Naive thymus-derived CD8-positive, alpha-beta T cell (primary cell): ENCODE data around the gene ANKZF1. TPM values are rescaled to one million over a fixed set of nuclear protein-coding genes. Genes with fewer than 3 reads are reported as not detected.

Experiments
- ATAC-seq, 2 donors: fragments of 150-1000 bp; cut with Tn5 transposase in 1 of 2; sonication (Bioruptor Pico), chemical (Tn5 transposase) in 1 of 2; 1 replicate in 1 of 2; 2 replicates in 1 of 2; pipeline ENCODE4 v1.10.0; 2021; ENCODE audit warnings: mild to moderate bottlenecking in 2 of 2, moderate library complexity in 2 of 2
- POLR2A ChIA-PET: fragments of 350-600 bp; sonication (Branson Sonifier 250); formaldehyde crosslinking; loops from one replicate; lab custom pipeline; 2021; ENCODE audit warnings: antibody characterized with exemption; lab: Charles Lee
- DNase-seq, 10 donors: peaks; one replicate each; pipeline versions ENCODE4 v3.0.0 to v3.0.0-alpha.2; 2020 to 2022
- H3K27ac Mint-ChIP-seq, 10 donors: one replicate each; pipeline ENCODE4 v1.8.0; 2020 to 2022; ENCODE audit warnings: mild to moderate bottlenecking in 10 of 10, mixed read lengths in 10 of 10, moderate library complexity in 4 of 10, inconsistent platforms in 1 of 10
- H3K27me3 Mint-ChIP-seq, 5 donors: one replicate each; pipeline ENCODE4 v1.8.0; 2021 to 2022; ENCODE audit warnings: mixed read lengths in 5 of 5
- H3K36me3 Mint-ChIP-seq, 3 donors: one replicate each; pipeline ENCODE4 v1.8.0; 2020 to 2022; ENCODE audit warnings: mixed read lengths in 3 of 3, mild to moderate bottlenecking in 2 of 3, inconsistent platforms in 1 of 3
- H3K4me1 Mint-ChIP-seq, 4 donors: one replicate each; pipeline ENCODE4 v1.8.0; 2021 to 2022; ENCODE audit warnings: mixed read lengths in 4 of 4
- H3K4me3 Mint-ChIP-seq, 10 donors: one replicate each; pipeline ENCODE4 v1.8.0; 2020 to 2022; ENCODE audit warnings: mild to moderate bottlenecking in 10 of 10, mixed read lengths in 10 of 10, moderate library complexity in 6 of 10, inconsistent platforms in 1 of 10
- H3K9me3 Mint-ChIP-seq, 9 donors: one replicate each; pipeline ENCODE4 v1.8.0; 2020 to 2022; ENCODE audit warnings: mixed read lengths in 9 of 9, mild to moderate bottlenecking in 3 of 9, inconsistent platforms in 1 of 9, moderate library complexity in 1 of 9
- polyA plus RNA-seq, 3 donors: library from polyadenylated mRNA; unstranded; fragments of 300-500 nt; fragmentation: Illumina TruSeq; gene quantifications; one replicate each; pipeline ENCODE4 v1.2.3, GENCODE V29; 2021
- total RNA-seq, 8 experiments: library from RNA in 2 of 8; stranded (reverse) in 2 of 8; gene quantifications; one replicate each; pipeline ENCODE4 v1.2.3 and lab custom pipeline; 2021 to 2026

Gene ANKZF1
- total and polyA plus RNA-seq, 5 experiments from 2014 or later = 23.8 to 278 (median 46.2) TPM

GRCh38 chr2:219234331-219234730, 4.7 kb downstream of the ANKZF1 start:
- no peak for DNase-seq
- H3K36me3 Mint-ChIP-seq = peaks cover 0 to 72% (median 31%) of the 10 kb centered on the region in 3 donors

GRCh38 chr2:219243291-219243761, 13.7 kb downstream of the ANKZF1 start:
- peaks cover 0 to 9% (median 4%) of the 10 kb centered on the region in 3 donors for H3K36me3 Mint-ChIP-seq
- DNase-seq (no peak), ATAC-seq (no peak)
- peaks cover 13 to 52% (median 50%) of the 10 kb centered on the region in 4 donors for H3K4me1 Mint-ChIP-seq
- peak overlapping the region; percentile 37 to 99 (median 74) for H3K27ac Mint-ChIP-seq
- no peaks in the 10 kb centered on the region for H3K27me3 Mint-ChIP-seq
- POLR2A ChIA-PET = interaction anchor here (15.9 to 20.8 kb wide), 2 partner anchors 6 to 8 kb away, joined by 591 read pairs; partner anchors contain the start of genes ANKZF1, ATG9A, GLB1L and STK16
- H3K4me3 Mint-ChIP-seq = peak overlapping the region in 9 of 10 donors; percentile 46 to 77 (median 63)
- H3K9me3 Mint-ChIP-seq = no peaks in the 10 kb centered on the region

More at GRCh38 chr2:219234331-219234730, 4.7 kb downstream of the ANKZF1 start:
- H3K27me3 Mint-ChIP-seq = no peaks in the 10 kb centered on the region
- no peak for ATAC-seq
- H3K4me1 Mint-ChIP-seq = peaks cover 21 to 47% (median 35%) of the 10 kb centered on the region in 4 donors
- H3K4me3 Mint-ChIP-seq = peak overlapping the region in 1 of 10 donors; percentile 26
- peak overlapping the region in 2 of 10 donors; percentile 37 to 44 for H3K27ac Mint-ChIP-seq
- H3K9me3 Mint-ChIP-seq = no peaks in the 10 kb centered on the region
- POLR2A ChIA-PET = interaction anchor here (0.6 to 20.8 kb wide), 3 partner anchors 15 to 58 kb away, joined by 4 to 591 read pairs (median 6); partner anchors contain the start of genes CNPPD1, GLB1L, STK16 and TUBA4A

DNA sequence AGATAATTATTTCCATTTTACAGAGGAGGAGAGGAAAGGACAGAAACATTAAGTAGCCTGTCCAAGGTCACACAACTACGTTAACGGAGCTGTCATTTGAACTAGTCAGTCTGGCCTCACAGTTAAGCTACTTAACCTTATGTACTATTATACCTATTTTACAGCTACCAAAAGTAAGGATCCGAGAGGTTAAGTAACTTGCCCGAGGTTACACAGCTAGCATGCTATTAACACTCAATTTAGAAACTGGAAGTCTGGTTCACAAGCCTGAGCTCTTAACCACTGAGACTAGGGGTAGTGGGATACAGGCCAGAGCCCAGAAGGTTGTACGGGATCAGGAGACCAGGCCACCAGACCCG, 15.2 kb downstream of the ANKZF1 start:
- Mint-ChIP-seq H3K4me1 (peaks cover 15 to 64% (median 64%) of the 10 kb centered on the region in 4 donors), H3K36me3 (peaks cover 0 to 17% (median 14%) of the 10 kb centered on the region in 3 donors), H3K4me3 (peak overlapping the region; percentile 84 to 100 (median 96)), H3K27me3 (no peaks in the 10 kb centered on the region), H3K27ac (peak overlapping the region; percentile 94 to 99 (median 98)), H3K9me3 (no peaks in the 10 kb centered on the region)
- POLR2A ChIA-PET = interaction anchor here (0.6 to 20.8 kb wide), 18 partner anchors 4 to 85 kb away, joined by 3 to 591 read pairs (median 6); partner anchors contain the start of genes ABCB6, ANKZF1, ATG9A and CNPPD1
- ATAC-seq = no peak
- DNase-seq = no peak

DNA sequence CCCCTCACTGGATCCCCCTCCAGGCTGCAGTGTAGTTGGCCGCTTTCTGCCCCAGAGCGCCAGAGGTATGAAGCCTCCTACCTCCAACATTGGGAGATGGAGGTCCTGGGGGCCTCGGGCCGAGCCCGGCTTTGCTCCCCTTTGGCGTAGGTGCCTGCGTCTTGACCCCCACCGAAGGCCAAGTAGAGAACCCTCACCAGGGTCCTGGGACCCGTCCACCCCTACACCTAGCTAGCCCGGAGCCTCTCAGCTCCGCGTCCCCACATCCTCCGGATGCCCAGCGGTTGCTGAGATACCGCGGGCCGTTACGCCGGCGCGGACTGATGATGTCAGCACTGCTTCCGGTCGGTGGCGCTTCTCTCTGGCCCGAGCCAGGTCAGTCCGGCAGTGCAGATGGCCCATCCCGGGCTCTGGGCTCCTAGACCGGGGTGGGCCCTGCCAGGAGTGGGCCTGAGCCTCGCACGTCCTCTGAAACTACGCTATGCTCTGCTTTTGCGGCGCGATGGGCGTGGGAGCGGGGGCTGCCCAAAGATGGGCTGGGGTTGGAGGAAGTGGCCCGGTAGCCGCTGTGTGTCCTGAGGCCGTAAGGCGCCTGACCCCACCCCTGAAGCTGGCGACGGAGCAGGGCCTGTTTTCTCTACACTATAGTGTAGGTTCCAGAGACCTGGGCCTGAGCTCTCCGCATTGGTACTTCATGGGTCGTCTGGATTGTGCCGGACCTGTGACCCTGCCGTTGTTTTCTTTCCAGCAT, 15.7 kb downstream of the ANKZF1 start, which contains the start of the genes GLB1L and STK16:
GLB1L (minus strand) TSS at position 297 of the 751 bp plus-strand sequence. CDS start 1,871 bp downstream, outside the sequence.
STK16 (plus strand) TSS at position 332 of the 751 bp plus-strand sequence. CDS start 521 bp downstream, outside the sequence.
- Mint-ChIP-seq H3K27ac (peak within 1 kb of the TSS; percentile 94 to 99 (median 98)), H3K36me3 (peaks cover 0 to 23% (median 19%) of the 10 kb centered on the region in 3 donors), H3K27me3 (no peaks in the 10 kb centered on the region), H3K4me1 (peaks cover 19 to 70% (median 69%) of the 10 kb centered on the region in 4 donors), H3K9me3 (no peaks in the 10 kb centered on the region), H3K4me3 (peak within 1 kb of the TSS; percentile 84 to 100 (median 96))
- DNase-seq = peak; percentile 70 to 92 (median 85)
- ATAC-seq = peak; percentile 61 to 62
- POLR2A ChIA-PET = interaction anchor here (0.6 to 20.8 kb wide), 20 partner anchors 4 to 85 kb away, joined by 3 to 591 read pairs (median 6); partner anchors contain the start of genes ABCB6, ANKZF1, ATG9A and CNPPD1

DNA sequence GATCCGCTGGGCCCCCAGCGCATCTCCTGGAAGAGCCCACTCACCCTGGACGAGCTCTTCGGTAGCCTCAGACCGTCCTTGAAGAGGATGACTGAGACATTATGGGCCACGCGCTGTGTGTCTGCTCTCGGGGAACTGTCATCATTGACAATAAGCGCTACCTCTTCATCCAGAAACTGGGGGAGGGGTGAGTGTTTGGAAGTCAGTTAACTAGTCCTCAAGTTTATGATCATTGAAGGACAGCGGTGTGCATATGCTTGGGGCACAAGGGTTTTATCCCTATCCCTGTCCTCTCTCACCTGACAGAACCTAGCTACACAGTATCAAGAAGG, 16.3 kb downstream of the ANKZF1 start:
- ATAC-seq (no peak), DNase-seq (peak in 1 of 10 donors; percentile 22)
- Mint-ChIP-seq H3K27me3 (no peaks in the 10 kb centered on the region), H3K36me3 (peaks cover 0 to 28% (median 25%) of the 10 kb centered on the region in 3 donors), H3K27ac (peak overlapping the region; percentile 94 to 99 (median 98)), H3K9me3 (no peaks in the 10 kb centered on the region), H3K4me3 (peak overlapping the region; percentile 84 to 100 (median 96)), H3K4me1 (peaks cover 22 to 75% (median 75%) of the 10 kb centered on the region in 4 donors)
- POLR2A ChIA-PET = interaction anchor here (1.1 to 20.8 kb wide), 12 partner anchors 3 to 69 kb away, joined by 4 to 591 read pairs (median 10); partner anchors contain the start of genes ABCB6, ANKZF1, ATG9A and CNPPD1

- Mint-ChIP-seq H3K4me1 (peaks cover 23 to 82% (median 81%) of the 10 kb centered on the region in 4 donors), H3K9me3 (no peaks in the 10 kb centered on the region), H3K27me3 (no peaks in the 10 kb centered on the region), H3K36me3 (peaks cover 0 to 35% (median 32%) of the 10 kb centered on the region in 3 donors), H3K27ac (peak overlapping the region in 9 of 10 donors; percentile 94 to 99 (median 98)), H3K4me3 (peak overlapping the region; percentile 78 to 100 (median 92))
- DNase-seq = no peak
- no peak for ATAC-seq
- POLR2A ChIA-PET = interaction anchor here (1.1 to 15.9 kb wide), 10 partner anchors 11 to 69 kb away, joined by 4 to 591 read pairs (median 10); partner anchors contain the start of genes ABCB6, ANKZF1, ATG9A and CNPPD1
Observed at GRCh38 chr2:219246559-219246958, 17.0 kb downstream of the ANKZF1 start.

DNA sequence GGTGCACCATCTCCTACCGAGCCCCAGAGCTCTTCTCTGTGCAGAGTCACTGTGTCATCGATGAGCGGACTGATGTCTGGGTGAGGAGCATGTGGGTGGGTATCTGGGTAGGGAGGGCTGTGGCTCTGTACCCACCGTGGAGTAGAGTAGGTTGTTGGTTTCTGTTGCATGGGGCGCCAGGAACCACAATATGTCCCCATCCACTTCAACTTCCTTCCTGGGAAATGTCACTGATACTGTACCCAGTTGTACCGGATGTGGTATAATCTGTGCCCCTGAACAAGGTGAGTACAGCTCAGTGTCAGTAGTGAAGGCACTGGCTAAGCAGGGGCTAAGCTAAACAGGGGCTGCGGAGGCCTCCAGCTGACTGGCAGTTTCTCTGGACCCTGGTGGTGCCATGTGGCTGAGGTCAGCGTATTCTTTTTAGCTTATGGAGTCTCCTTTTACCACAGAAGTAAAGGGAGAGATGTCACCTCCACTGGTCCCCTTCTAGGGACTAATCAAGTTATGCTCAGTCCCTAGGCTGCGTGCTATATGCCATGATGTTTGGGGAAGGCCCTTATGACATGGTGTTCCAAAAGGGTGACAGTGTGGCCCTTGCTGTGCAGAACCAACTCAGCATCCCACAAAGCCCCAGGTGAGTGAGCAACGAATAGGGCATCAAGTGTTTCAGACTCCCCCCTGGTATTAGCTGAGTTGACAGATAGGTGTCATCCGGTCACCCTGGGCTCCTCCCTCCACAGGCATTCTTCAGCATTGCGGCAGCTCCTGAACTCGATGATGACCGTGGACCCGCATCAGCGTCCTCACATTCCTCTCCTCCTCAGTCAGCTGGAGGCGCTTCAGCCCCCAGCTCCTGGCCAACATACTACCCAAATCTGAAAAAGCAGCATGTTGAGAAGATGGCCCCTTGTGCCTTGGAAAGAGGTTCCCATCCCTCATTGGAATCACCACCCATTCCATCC, 18.4 kb downstream of the ANKZF1 start:
- Mint-ChIP-seq H3K4me3 (peak overlapping the region; percentile 74 to 100 (median 90)), H3K27ac (peak overlapping the region; percentile 84 to 99 (median 98)), H3K4me1 (peaks cover 28 to 93% (median 85%) of the 10 kb centered on the region in 4 donors), H3K9me3 (no peaks in the 10 kb centered on the region), H3K36me3 (peaks cover 0 to 44% (median 33%) of the 10 kb centered on the region in 3 donors), H3K27me3 (no peaks in the 10 kb centered on the region)
- ATAC-seq (peak; percentile 70 to 83), DNase-seq (peak in 9 of 10 donors; percentile 34 to 89 (median 76))
- POLR2A ChIA-PET = interaction anchor here (0.5 to 15.9 kb wide), 20 partner anchors 11 to 851 kb away, joined by 3 to 591 read pairs (median 4); partner anchors contain the start of genes ABCB6, ANKZF1, ATG9A and CNPPD1

GRCh38 chr2:219248845-219249202, 19.2 kb downstream of the ANKZF1 start:
- peaks cover 28 to 86% (median 78%) of the 10 kb centered on the region in 4 donors for H3K4me1 Mint-ChIP-seq
- H3K27ac Mint-ChIP-seq = peak overlapping the region; percentile 88 to 99 (median 97)
- H3K4me3 Mint-ChIP-seq = peak overlapping the region; percentile 78 to 100 (median 94)
- no peak for ATAC-seq
- no peaks in the 10 kb centered on the region for H3K27me3 Mint-ChIP-seq
- POLR2A ChIA-PET = interaction anchor here (0.5 to 15.9 kb wide), 15 partner anchors 10 to 852 kb away, joined by 3 to 591 read pairs (median 8); partner anchors contain the start of genes ABCB6, ANKZF1, ATG9A and CNPPD1
- H3K36me3 Mint-ChIP-seq = peaks cover 0 to 44% (median 33%) of the 10 kb centered on the region in 3 donors
- DNase-seq = no peak
- H3K9me3 Mint-ChIP-seq = no peaks in the 10 kb centered on the region

DNA sequence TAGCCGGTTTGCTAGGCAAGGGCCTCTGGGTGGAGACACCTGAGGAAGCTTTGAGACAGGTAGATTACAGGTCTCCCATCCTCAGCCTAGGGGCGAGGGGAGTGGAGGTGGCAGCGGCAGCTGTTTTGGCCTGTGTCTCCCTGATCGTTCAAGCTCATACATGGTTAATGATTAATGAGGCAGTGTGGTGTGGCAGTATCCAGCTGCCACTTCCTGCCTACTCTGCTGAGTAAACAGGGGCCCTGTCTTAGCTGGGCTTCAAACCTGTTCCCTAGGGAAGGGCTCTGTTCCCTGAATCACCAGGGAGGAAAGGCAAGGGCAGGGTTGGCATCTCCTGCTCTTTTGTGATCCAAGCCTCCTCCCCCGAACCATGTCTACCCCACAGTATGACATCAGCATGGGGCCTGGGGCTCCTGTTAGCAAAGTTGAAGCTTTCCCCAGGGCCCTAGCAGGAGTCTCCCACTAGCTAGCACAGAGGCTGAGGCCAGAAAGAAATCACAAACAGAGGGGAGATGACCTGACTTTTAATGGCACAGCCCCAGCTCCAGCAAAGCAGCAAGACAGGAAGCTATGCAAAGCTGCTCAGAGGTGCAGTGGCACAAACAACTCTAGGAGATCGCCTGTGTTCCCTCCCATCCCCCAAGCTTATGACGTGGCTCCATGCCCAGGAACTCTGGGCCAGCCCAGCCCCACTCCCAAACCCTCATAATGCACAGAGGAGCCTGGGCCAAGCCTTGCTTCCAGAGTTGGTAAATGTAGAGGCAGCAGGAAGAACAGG, 19.8 kb downstream of the ANKZF1 start:
- ATAC-seq = peak in 1 of 2 donors; percentile 1
- POLR2A ChIA-PET = interaction anchor here (0.7 to 15.9 kb wide), 14 partner anchors 14 to 853 kb away, joined by 3 to 591 read pairs (median 8); partner anchors contain the start of genes ABCB6, ANKZF1, ATG9A and CHPF
- H3K27me3 Mint-ChIP-seq = no peaks in the 10 kb centered on the region

GRCh38 chr2:219250049-219250781, 20.6 kb downstream of the ANKZF1 start:
- ATAC-seq (no peak), DNase-seq (peak in 1 of 10 donors; percentile 30)
- H3K4me3 Mint-ChIP-seq = peak overlapping the region; percentile 78 to 100 (median 94)
- no peaks in the 10 kb centered on the region for H3K9me3 Mint-ChIP-seq
- peaks cover 26 to 81% (median 76%) of the 10 kb centered on the region in 4 donors for H3K4me1 Mint-ChIP-seq
- peaks cover 0 to 44% (median 33%) of the 10 kb centered on the region in 3 donors for H3K36me3 Mint-ChIP-seq
- POLR2A ChIA-PET = interaction anchor here (0.6 to 15.9 kb wide), 13 partner anchors 15 to 293 kb away, joined by 3 to 591 read pairs (median 9); partner anchors contain the start of genes ABCB6, ANKZF1, ATG9A and CHPF
- no peaks in the 10 kb centered on the region for H3K27me3 Mint-ChIP-seq
- peak overlapping the region; percentile 88 to 99 (median 98) for H3K27ac Mint-ChIP-seq

More for the DNA sequence above, 19.8 kb downstream of the ANKZF1 start:
- Mint-ChIP-seq H3K36me3 (peaks cover 0 to 44% (median 33%) of the 10 kb centered on the region in 3 donors), H3K27ac (peak overlapping the region; percentile 88 to 99 (median 97)), H3K9me3 (no peaks in the 10 kb centered on the region), H3K4me1 (peaks cover 28 to 82% (median 76%) of the 10 kb centered on the region in 4 donors), H3K4me3 (peak overlapping the region; percentile 78 to 100 (median 94))
- peak in 9 of 10 donors; percentile 30 to 70 (median 51) for DNase-seq
